Measurements from ENCODE around the gene MBNL1. TPM values are rescaled to one million over a fixed set of nuclear protein-coding genes. Genes with fewer than 3 reads are reported as not detected.

The MBNL1 gene
- total and polyA plus RNA-seq, 2 of the 4 experiments (the other 2 are of a cell fraction), result 127 to 664 TPM

- Histone ChIP-seq H3K4me3 (ENCODE audit: insufficient read depth, low read depth, low read length) (no peak overlapping the region), H3K36me3 (ENCODE audit: control insufficient read depth, insufficient read depth, low read length) (peaks cover 9% of the 10 kb centered on the region), H3K4me1 (ENCODE audit: control insufficient read depth, insufficient read depth, low read length) (peaks cover 11% of the 10 kb centered on the region; the same call in 1 of the 2 replicates), H3K56ac (ENCODE audit: extremely low read depth, insufficient read depth, low read length) (no peak overlapping the region), H4K20me1 (ENCODE audit: insufficient read depth, low read length) (peaks cover 24% of the 10 kb centered on the region; the same call in 1 of the 2 replicates), H2AK9ac (replicated peaks; ENCODE audit: low read depth, low read length, poor library complexity) (no peak overlapping the region), H3K79me1 (ENCODE audit: low read depth in 1 of 2, low read length in 2 of 2) (peaks cover 33 to 60% of the 10 kb centered on the region in 2 experiments), H3K9ac (ENCODE audit: low read depth, low read length) (no peak overlapping the region), H3K4me2 (ENCODE audit: low read depth, low read length) (no peak overlapping the region), H2AK5ac (ENCODE audit: low read depth, low read length) (no peak overlapping the region), H3K27ac (ENCODE audit: insufficient read depth, low read length) (no peak overlapping the region), H3K23ac (ENCODE audit: low read depth, low read length) (no peak overlapping the region), H2BK120ac (ENCODE audit: low read depth, low read length) (no peak overlapping the region), H4K91ac (ENCODE audit: insufficient read depth, low read depth, low read length) (no peak overlapping the region), H2BK15ac (ENCODE audit: low read depth, low read length) (no peak overlapping the region), H3K14ac (replicated peaks; ENCODE audit: low read depth, low read length) (no peak overlapping the region), H2BK20ac (ENCODE audit: low read depth, low read length) (no peak overlapping the region), H3K4ac (ENCODE audit: low read depth, low read length) (no peak overlapping the region), H2BK5ac (ENCODE audit: low read depth, low read length, poor library complexity, severe bottlenecking) (no peak overlapping the region), H4K8ac (ENCODE audit: low read depth in 2 of 2, low read length in 2 of 2) (no peak overlapping the region), H3K27me3 (ENCODE audit: control insufficient read depth, insufficient read depth, low read length) (no peaks in the 10 kb centered on the region), H4K5ac (ENCODE audit: low read depth, low read length) (no peak overlapping the region), H2AFZ (replicated peaks; ENCODE audit: low read length, poor library complexity) (no peak overlapping the region), H3K9me3 (ENCODE audit: control insufficient read depth, insufficient read depth, low read length) (no peaks in the 10 kb centered on the region), H3K9me1 (ENCODE audit: insufficient read depth, low read length) (peaks cover 15% of the 10 kb centered on the region), H3K18ac (ENCODE audit: low read depth, low read length) (no peak overlapping the region)
- intact Hi-C loops (cut with micrococcal nuclease) (no loop called here), in situ Hi-C loops (cut with MboI; ENCODE audit: low sequenced_read_pairs) (no loop called here), dilution Hi-C loops (cut with HindIII; ENCODE audit: low sequenced_read_pairs, unreplicated experiment) (no loop called here)
- DNase-seq (no peak), ATAC-seq (ENCODE audit: low read depth) (no peak)
- no TSS peak for BruUV-seq (replicated peaks)
- no peak for TF ChIP-seq CEBPB (IDR thresholded peaks at IDR 0.05; ENCODE audit: low read depth, low read length)
- no peak for TF ChIP-seq CHD1 (IDR thresholded peaks at IDR 0.05; ENCODE audit: low read depth, low read length)
- ChIA-PET POLR2A (ENCODE audit: unreplicated experiment) (no interaction called here), CTCF (no interaction called here)
- WGBS, 2 experiments (ENCODE audit: extremely low coverage in 2 of 2, insufficient read length in 1 of 2), result no CpG with 5 or more reads among the region's 2 CpGs
These were observed 78.0 kb downstream of the MBNL1 start for GRCh38 chr3:152346740-152347139.
